Naive thymus-derived CD4-positive, alpha-beta T cell (primary cell): Measurements from ENCODE around the gene ZNHIT2. TPM values are rescaled to one million over a fixed set of nuclear protein-coding genes. Genes with fewer than 3 reads are reported as not detected.
A peak's percentile ranks its signal among the peaks of the same experiment; 100 is the strongest.

Experiments
- ATAC-seq: fragments of 150-1000 bp; cut with Tn5 transposase; 2 replicates; pipeline ENCODE4 v1.10.0; 2021; ENCODE audit warnings: mild to moderate bottlenecking, moderate library complexity
- CTCF ChIA-PET: fragments of 350-600 bp; sonication (Branson Sonifier 250); formaldehyde crosslinking; loops from one replicate; lab custom pipeline; 2021; ENCODE audit warnings: antibody characterized with exemption; lab: Charles Lee
- POLR2A ChIA-PET: fragments of 350-600 bp; sonication (Branson Sonifier 250); formaldehyde crosslinking; loops from one replicate; lab custom pipeline; 2021; ENCODE audit warnings: antibody characterized with exemption, inconsistent platforms; lab: Charles Lee
- DNase-seq, 9 donors: peaks; one replicate each; pipeline versions ENCODE4 v3.0.0 to v3.0.0-alpha.2; 2020 to 2022; ENCODE audit warnings: mixed read lengths in 1 of 9
- H3K27ac ChIP-seq: one replicate; pipeline ENCODE4 v1.7.0; 2013; ENCODE audit warnings: mild to moderate bottlenecking, low read depth, low read length, moderate library complexity
- H3K27me3 ChIP-seq, 2 donors: one replicate each; pipeline ENCODE4 v1.7.0; 2013; ENCODE audit warnings: low read length in 2 of 2, mild to moderate bottlenecking in 2 of 2, moderate library complexity in 2 of 2; ENCODE audit not compliant: control insufficient read depth in 2 of 2, insufficient read depth in 2 of 2
- H3K36me3 ChIP-seq, 3 experiments: 1 replicate in 2 of 3; 2 replicates in 1 of 3; pipeline ENCODE4 v1.7.0; 2013; ENCODE audit warnings: low read length in 3 of 3, mild to moderate bottlenecking in 3 of 3, moderate library complexity in 1 of 3; ENCODE audit not compliant: insufficient read depth in 3 of 3, control insufficient read depth in 2 of 3
- H3K4me1 ChIP-seq, 2 donors: one replicate each; pipeline ENCODE4 v1.7.0; 2013; ENCODE audit warnings: low read length in 2 of 2, mild to moderate bottlenecking in 2 of 2, moderate library complexity in 1 of 2; ENCODE audit not compliant: control insufficient read depth in 2 of 2, insufficient read depth in 2 of 2
- H3K4me3 ChIP-seq: 2 replicates; pipeline ENCODE4 v1.7.0; 2013; ENCODE audit warnings: mild to moderate bottlenecking, low read length
- H3K9me3 ChIP-seq, 3 experiments: 1 replicate in 2 of 3; 2 replicates in 1 of 3; pipeline ENCODE4 v1.7.0; 2013; ENCODE audit warnings: low read length in 3 of 3; ENCODE audit not compliant: control insufficient read depth in 2 of 3
- H3K27ac Mint-ChIP-seq, 9 donors: one replicate each; pipeline ENCODE4 v1.8.0; 2020 to 2022; ENCODE audit warnings: mixed read lengths in 9 of 9, mild to moderate bottlenecking in 8 of 9, moderate library complexity in 5 of 9, inconsistent platforms in 2 of 9
- H3K27me3 Mint-ChIP-seq, 5 donors: one replicate each; pipeline ENCODE4 v1.8.0; 2021 to 2022; ENCODE audit warnings: mixed read lengths in 5 of 5, mild to moderate bottlenecking in 1 of 5
- H3K36me3 Mint-ChIP-seq, 5 donors: one replicate each; pipeline ENCODE4 v1.8.0; 2020 to 2022; ENCODE audit warnings: mixed read lengths in 5 of 5, mild to moderate bottlenecking in 3 of 5, inconsistent platforms in 1 of 5
- H3K4me1 Mint-ChIP-seq, 7 donors: one replicate each; pipeline ENCODE4 v1.8.0; 2020 to 2022; ENCODE audit warnings: mixed read lengths in 7 of 7, mild to moderate bottlenecking in 3 of 7, inconsistent platforms in 1 of 7
- H3K4me3 Mint-ChIP-seq, 10 donors: one replicate each; pipeline ENCODE4 v1.8.0; 2020 to 2022; ENCODE audit warnings: mild to moderate bottlenecking in 10 of 10, mixed read lengths in 10 of 10, moderate library complexity in 6 of 10, inconsistent platforms in 2 of 10
- H3K9me3 Mint-ChIP-seq, 11 donors: one replicate each; pipeline ENCODE4 v1.8.0; 2020 to 2022; ENCODE audit warnings: mixed read lengths in 11 of 11, mild to moderate bottlenecking in 4 of 11, inconsistent platforms in 1 of 11, moderate library complexity in 1 of 11
- intact Hi-C, 2 donors: fragments of 100-400 bp; cut with micrococcal nuclease; formaldehyde crosslinking; loops; one replicate each; pipeline ENCODE4 v1.15.1; 2023
- polyA plus RNA-seq, 2 donors: library from polyadenylated mRNA; unstranded; fragments of 300-500 nt; fragmentation: Illumina TruSeq; gene quantifications; one replicate each; pipeline ENCODE4 v1.2.3, GENCODE V29; 2021
- total RNA-seq, 6 experiments: library from RNA in 5 of 6; stranded (reverse) in 5 of 6; gene quantifications; 1 replicate in 5 of 6; 2 replicates in 1 of 6; pipeline ENCODE4 v1.2.3 and lab custom pipeline; 2021 to 2026

Gene ZNHIT2
- total and polyA plus RNA-seq, 7 experiments from 2014 or later = 9.9 to 35.6 (median 14.3) TPM

DNA sequence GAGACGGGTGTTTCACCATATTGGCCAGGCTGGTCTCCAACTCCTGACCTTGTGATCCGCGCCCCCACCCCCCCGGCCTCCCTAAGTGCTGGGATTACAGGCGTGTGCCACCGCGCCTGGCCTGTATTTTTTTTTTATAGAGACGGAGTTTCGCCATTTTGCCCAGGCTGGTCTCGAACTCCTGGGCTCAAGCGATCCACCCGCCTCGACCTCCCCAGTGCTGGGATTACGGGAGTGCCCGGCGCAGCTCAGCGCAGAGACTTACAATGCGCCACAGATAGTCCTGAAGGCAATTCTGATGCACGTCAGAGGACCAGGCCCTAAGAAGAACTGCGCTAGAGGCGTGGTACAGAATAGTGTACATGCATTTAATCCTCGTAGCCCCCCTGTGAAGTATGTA lies 22.1 kb downstream of the ZNHIT2 start:
- DNase-seq = no peak
- CTCF ChIA-PET = no interaction called here
- H3K9me3 Mint-ChIP-seq = no peaks in the 10 kb centered on the region
- peak overlapping the region; percentile 92 for H3K4me3 ChIP-seq
- peaks cover 9 to 15% of the 10 kb centered on the region in 2 donors for H3K4me1 ChIP-seq
- peak overlapping the region; percentile 83 to 97 (median 94) for H3K4me3 Mint-ChIP-seq
- no peak for ATAC-seq
- no peaks in the 10 kb centered on the region for H3K27me3 Mint-ChIP-seq
- H3K36me3 ChIP-seq = peaks cover 0 to 6% (median 5%) of the 10 kb centered on the region in 3 experiments
- H3K27ac ChIP-seq = peak overlapping the region; percentile 88
- H3K9me3 ChIP-seq = no peaks in the 10 kb centered on the region
- peak overlapping the region; percentile 89 to 98 (median 97) for H3K27ac Mint-ChIP-seq
- intact Hi-C loops = loop anchor here in 1 of 2 donors (5.0 kb wide), 2 partner anchors 178 to 238 kb away; partner anchors contain the start of gene ATG2A
- POLR2A ChIA-PET = interaction anchor here (0.9 to 7.3 kb wide), 12 partner anchors 10 to 471 kb away, joined by 3 to 75 read pairs (median 5); partner anchors contain the start of genes FAU, MRPL49, SAC3D1 and SNX15
- H3K4me1 Mint-ChIP-seq = peaks cover 8 to 28% (median 18%) of the 10 kb centered on the region in 7 donors
- no peaks in the 10 kb centered on the region for H3K27me3 ChIP-seq
- peaks cover 0 to 4% (median 0%) of the 10 kb centered on the region in 5 donors for H3K36me3 Mint-ChIP-seq

DNA sequence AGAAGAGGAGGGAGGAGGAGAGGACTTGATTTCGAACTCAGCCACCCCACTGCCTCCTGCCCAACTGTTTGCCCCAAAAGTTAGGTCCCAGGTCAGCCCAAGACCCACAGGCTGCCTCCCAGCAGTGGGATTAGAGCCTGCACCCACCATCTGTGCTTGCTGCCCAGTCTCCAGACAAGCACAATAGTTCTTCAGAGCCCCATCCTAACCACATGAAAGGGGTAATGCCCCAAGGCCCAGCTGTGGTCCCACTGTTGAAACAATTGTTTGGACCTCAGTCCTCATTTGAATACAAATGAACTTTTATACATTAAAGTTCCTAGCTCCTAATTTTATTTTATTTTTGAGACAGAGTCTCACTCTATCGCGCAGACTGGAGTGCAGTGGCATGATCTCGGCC lies 26.9 kb downstream of the ZNHIT2 start:
- H3K4me3 Mint-ChIP-seq = no peak overlapping the region
- no peaks in the 10 kb centered on the region for H3K27me3 Mint-ChIP-seq
- Histone ChIP-seq H3K36me3 (peaks cover 0 to 41% (median 6%) of the 10 kb centered on the region in 3 experiments), H3K9me3 (no peaks in the 10 kb centered on the region), H3K27ac (no peak overlapping the region), H3K4me1 (peaks cover 1% of the 10 kb centered on the region in 2 donors), H3K4me3 (no peak overlapping the region), H3K27me3 (no peaks in the 10 kb centered on the region)
- ATAC-seq (no peak), DNase-seq (no peak)
- no peaks in the 10 kb centered on the region for H3K9me3 Mint-ChIP-seq
- H3K4me1 Mint-ChIP-seq = peaks cover 4 to 7% (median 5%) of the 10 kb centered on the region in 7 donors
- H3K36me3 Mint-ChIP-seq = peaks cover 0 to 20% (median 10%) of the 10 kb centered on the region in 5 donors
- ChIA-PET CTCF (interaction anchor here (0.8 to 1.3 kb wide), 2 partner anchors 18 to 23 kb away, joined by 3 read pairs; no protein-coding TSS in a partner anchor), POLR2A (interaction anchor here (1.1 to 1.6 kb wide), 3 partner anchors 13 to 44 kb away, joined by 4 to 5 read pairs (median 4); partner anchors contain the start of gene SYVN1)
- intact Hi-C loops = no loop called here
- H3K27ac Mint-ChIP-seq = no peak overlapping the region

DNA sequence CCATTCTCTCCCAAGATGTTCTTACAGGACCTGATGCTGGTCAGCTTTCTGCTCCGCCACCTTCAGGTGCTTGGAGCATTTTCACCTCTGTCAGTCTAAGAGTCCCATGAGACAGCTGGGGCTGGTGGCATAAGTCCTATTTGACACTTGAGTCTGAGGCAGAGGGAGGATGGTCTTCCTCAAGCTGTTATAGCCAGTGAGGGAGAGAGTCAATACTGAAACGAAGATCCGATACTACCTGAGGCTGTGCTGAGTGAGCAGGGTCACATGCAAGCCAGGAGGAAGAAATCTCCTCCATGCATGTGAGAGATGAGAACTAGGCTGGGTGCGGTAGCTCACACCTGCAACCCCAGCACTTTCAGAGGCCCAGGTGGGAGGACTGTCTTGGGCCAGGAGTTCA lies 27.9 kb downstream of the ZNHIT2 start:
- peaks cover 7 to 15% (median 12%) of the 10 kb centered on the region in 7 donors for H3K4me1 Mint-ChIP-seq
- Histone ChIP-seq H3K27me3 (no peaks in the 10 kb centered on the region), H3K9me3 (no peaks in the 10 kb centered on the region), H3K4me3 (no peak overlapping the region), H3K4me1 (peaks cover 6 to 9% of the 10 kb centered on the region in 2 donors), H3K27ac (no peak overlapping the region), H3K36me3 (peaks cover 0 to 43% (median 11%) of the 10 kb centered on the region in 3 experiments)
- no peaks in the 10 kb centered on the region for H3K27me3 Mint-ChIP-seq
- H3K27ac Mint-ChIP-seq = no peak overlapping the region
- ATAC-seq (no peak), DNase-seq (no peak)
- peaks cover 0 to 3% (median 0%) of the 10 kb centered on the region in 11 donors for H3K9me3 Mint-ChIP-seq
- CTCF ChIA-PET = interaction anchor here (1.2 to 1.3 kb wide), 2 partner anchors 24 to 29 kb away, joined by 3 to 4 read pairs; no protein-coding TSS in a partner anchor
- peaks cover 0 to 22% (median 12%) of the 10 kb centered on the region in 5 donors for H3K36me3 Mint-ChIP-seq
- intact Hi-C loops = loop anchor here in 1 of 2 donors (10.0 kb wide), 1 partner anchor 245 kb away; the partner anchor contains the start of gene CDC42BPG
- no peak overlapping the region for H3K4me3 Mint-ChIP-seq
- POLR2A ChIA-PET = interaction anchor here (0.8 to 1.4 kb wide), 2 partner anchors 14 to 27 kb away, joined by 3 to 4 read pairs; no protein-coding TSS in a partner anchor

DNA sequence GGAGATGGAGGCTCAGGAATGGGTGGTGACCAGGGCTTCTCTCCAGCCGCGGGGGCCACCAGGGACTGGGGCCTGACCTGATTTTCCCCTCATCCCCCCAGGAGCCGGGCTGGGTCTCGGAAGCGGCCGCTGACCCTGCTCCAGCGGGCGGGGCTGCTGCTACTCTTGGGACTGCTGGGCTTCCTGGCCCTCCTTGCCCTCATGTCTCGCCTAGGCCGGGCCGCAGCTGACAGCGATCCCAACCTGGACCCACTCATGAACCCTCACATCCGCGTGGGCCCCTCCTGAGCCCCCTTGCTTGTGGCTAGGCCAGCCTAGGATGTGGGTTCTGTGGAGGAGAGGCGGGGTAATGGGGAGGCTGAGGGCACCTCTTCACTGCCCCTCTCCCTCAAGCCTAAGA lies 29.7 kb downstream of the ZNHIT2 start:
- H3K27me3 Mint-ChIP-seq = peaks cover 0 to 4% (median 0%) of the 10 kb centered on the region in 5 donors
- no peaks in the 10 kb centered on the region for H3K9me3 ChIP-seq
- H3K9me3 Mint-ChIP-seq = peaks cover 0 to 8% (median 0%) of the 10 kb centered on the region in 11 donors
- CTCF ChIA-PET = no interaction called here
- H3K27ac Mint-ChIP-seq = peak overlapping the region in 1 of 9 donors; percentile 10
- ATAC-seq (no peak), DNase-seq (no peak)
- no peak overlapping the region for H3K27ac ChIP-seq
- no peaks in the 10 kb centered on the region for H3K27me3 ChIP-seq
- POLR2A ChIA-PET = interaction anchor here (3.2 kb wide), 1 partner anchor 34 kb away, joined by 22 read pairs; the partner anchor contains the start of genes FAU and MRPL49
- peaks cover 13 to 14% of the 10 kb centered on the region in 2 donors for H3K4me1 ChIP-seq
- no peak overlapping the region for H3K4me3 ChIP-seq
- peaks cover 0 to 43% (median 11%) of the 10 kb centered on the region in 3 experiments for H3K36me3 ChIP-seq
- intact Hi-C loops = loop anchor here in 1 of 2 donors (10.0 kb wide), 1 partner anchor 243 kb away; the partner anchor contains the start of gene CDC42BPG
- peaks cover 0 to 22% (median 17%) of the 10 kb centered on the region in 5 donors for H3K36me3 Mint-ChIP-seq
- no peak overlapping the region for H3K4me3 Mint-ChIP-seq
- H3K4me1 Mint-ChIP-seq = peaks cover 20 to 33% (median 25%) of the 10 kb centered on the region in 7 donors

DNA sequence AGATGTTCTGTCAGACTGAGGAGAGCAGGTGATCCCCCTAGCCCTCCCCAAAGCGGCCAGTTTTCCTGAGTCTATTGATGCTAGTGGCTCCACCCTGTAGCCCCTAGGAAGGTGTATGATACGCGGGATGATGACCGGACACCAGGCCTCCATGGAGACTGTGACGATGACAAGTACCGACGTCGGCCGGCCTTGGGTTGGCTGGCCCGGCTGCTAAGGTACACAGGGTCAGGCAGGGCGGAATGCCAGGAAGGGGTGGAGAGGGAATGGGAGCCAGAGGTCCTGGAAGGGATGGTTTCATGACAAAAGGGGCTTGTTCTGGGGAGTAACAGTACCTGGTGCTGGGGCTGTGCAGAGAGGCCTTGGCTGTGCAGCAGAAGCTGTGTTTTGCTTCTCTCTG lies 30.3 kb downstream of the ZNHIT2 start:
- intact Hi-C loops = loop anchor here in 1 of 2 donors (10.0 kb wide), 1 partner anchor 242 kb away; the partner anchor contains the start of gene CDC42BPG
- Histone ChIP-seq H3K4me1 (peaks cover 13 to 14% of the 10 kb centered on the region in 2 donors), H3K9me3 (no peaks in the 10 kb centered on the region), H3K4me3 (no peak overlapping the region), H3K27me3 (no peaks in the 10 kb centered on the region), H3K27ac (no peak overlapping the region), H3K36me3 (peaks cover 0 to 43% (median 11%) of the 10 kb centered on the region in 3 experiments)
- Mint-ChIP-seq H3K27me3 (peaks cover 0 to 4% (median 0%) of the 10 kb centered on the region in 5 donors), H3K9me3 (peaks cover 0 to 8% (median 0%) of the 10 kb centered on the region in 11 donors), H3K4me1 (peaks cover 20 to 34% (median 27%) of the 10 kb centered on the region in 7 donors), H3K36me3 (peaks cover 0 to 22% (median 17%) of the 10 kb centered on the region in 5 donors), H3K27ac (peak overlapping the region in 2 of 9 donors; percentile 10 to 36), H3K4me3 (peak overlapping the region in 1 of 10 donors; percentile 25)
- no peak for ATAC-seq
- ChIA-PET CTCF (no interaction called here), POLR2A (interaction anchor here (0.6 to 3.2 kb wide), 3 partner anchors 34 to 325 kb away, joined by 3 to 22 read pairs (median 12); partner anchors contain the start of genes FAU, MRPL49 and SYVN1)
- no peak for DNase-seq

DNA sequence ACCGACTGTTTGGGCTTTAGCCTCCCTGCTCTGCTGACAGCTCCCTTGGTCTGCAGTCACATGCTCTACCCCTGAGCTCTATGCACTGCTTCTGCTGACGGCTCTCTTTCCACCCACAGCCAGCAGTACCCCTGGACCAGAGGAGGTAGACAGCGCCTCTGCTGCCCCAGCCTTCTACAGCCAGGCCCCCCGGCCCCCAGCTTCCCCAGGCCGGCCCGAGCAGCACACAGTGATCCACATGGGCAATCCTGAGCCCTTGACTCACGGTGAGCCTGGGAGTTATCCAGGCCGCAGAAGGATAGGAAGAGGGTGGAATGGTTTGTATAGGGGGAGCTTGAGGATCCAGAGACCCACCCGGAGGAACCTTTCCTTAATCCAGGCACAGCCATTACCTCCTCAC lies 30.7 kb downstream of the ZNHIT2 start:
- H3K27ac ChIP-seq = no peak overlapping the region
- peaks cover 0 to 43% (median 11%) of the 10 kb centered on the region in 3 experiments for H3K36me3 ChIP-seq
- H3K4me3 Mint-ChIP-seq = peak overlapping the region in 2 of 10 donors; percentile 15 to 42
- ChIA-PET POLR2A (interaction anchor here (0.6 to 3.2 kb wide), 5 partner anchors 23 to 803 kb away, joined by 3 to 22 read pairs (median 3); partner anchors contain the start of genes FAU, MRPL49 and SYVN1), CTCF (no interaction called here)
- no peak for ATAC-seq
- H3K27me3 ChIP-seq = no peaks in the 10 kb centered on the region
- peaks cover 0 to 4% (median 0%) of the 10 kb centered on the region in 5 donors for H3K27me3 Mint-ChIP-seq
- H3K4me3 ChIP-seq = no peak overlapping the region
- peaks cover 0 to 8% (median 0%) of the 10 kb centered on the region in 11 donors for H3K9me3 Mint-ChIP-seq
- H3K9me3 ChIP-seq = no peaks in the 10 kb centered on the region
- intact Hi-C loops = loop anchor here in 1 of 2 donors (10.0 kb wide), 1 partner anchor 242 kb away; the partner anchor contains the start of gene CDC42BPG
- peak overlapping the region in 1 of 9 donors; percentile 36 for H3K27ac Mint-ChIP-seq
- H3K4me1 Mint-ChIP-seq = peaks cover 20 to 34% (median 27%) of the 10 kb centered on the region in 7 donors
- peaks cover 13 to 14% of the 10 kb centered on the region in 2 donors for H3K4me1 ChIP-seq
- no peak for DNase-seq
- peaks cover 0 to 22% (median 17%) of the 10 kb centered on the region in 5 donors for H3K36me3 Mint-ChIP-seq
